GM12801 (cell line): ENCODE measurements around the gene IFT122.

Experiments
- CTCF ChIP-seq: IDR thresholded peaks from one replicate; pipeline ENCODE4 v1.5.1; 2011; ENCODE audit warnings: control low read depth; ENCODE audit not compliant: insufficient read length; ENCODE audit errors: extremely low read depth

Gene IFT122

GRCh38 chr3:129415378-129415777, 24.6 kb upstream of the IFT122 start:
- TF ChIP-seq CTCF, result no peak

GRCh38 chr3:129415830-129416229, 24.2 kb upstream of the IFT122 start:
- TF ChIP-seq CTCF, result no peak

- TF ChIP-seq CTCF, result no peak
Observed at GRCh38 chr3:129416415-129416814, 23.6 kb upstream of the IFT122 start.

GRCh38 chr3:129417326-129417725, 22.7 kb upstream of the IFT122 start:
- no peak for TF ChIP-seq CTCF

GRCh38 chr3:129418041-129418973, 21.7 kb upstream of the IFT122 start:
- TF ChIP-seq CTCF, result no peak

GRCh38 chr3:129419476-129419875, 20.5 kb upstream of the IFT122 start:
- no peak for TF ChIP-seq CTCF

- no peak for TF ChIP-seq CTCF
Observed at GRCh38 chr3:129421236-129421883, 18.7 kb upstream of the IFT122 start.
